H1 (cell line): Measurements from ENCODE around the gene MYO9A. TPM values are rescaled to one million over a fixed set of nuclear protein-coding genes. Genes with fewer than 3 reads are reported as not detected.
A peak's percentile ranks its signal among the peaks of the same experiment; 100 is the strongest.

Experiments used
- CTCF ChIA-PET: fragments of 300-600 bp; sonication (Branson Sonifier 250); formaldehyde crosslinking; loops from one replicate; lab custom pipeline; 2021; ENCODE audit not compliant: partially characterized antibody; lab: Charles Lee
- POLR2A ChIA-PET: fragments of 300-600 bp; sonication (Branson Sonifier 250); formaldehyde crosslinking; loops from one replicate; lab custom pipeline; 2021; ENCODE audit warnings: inconsistent platforms; ENCODE audit not compliant: partially characterized antibody; lab: Charles Lee
- DNase-seq, 2 experiments: peaks; one replicate each; pipeline versions ENCODE4 v3.0.0 to v3.0.0-alpha.2; 2010 to 2022; ENCODE audit warnings: low spot score in 2 of 2, low read depth in 1 of 2, mixed read lengths in 1 of 2
- FAIRE-seq: peaks from 2 replicates; lab custom pipeline; 2011; peaks lifted over from hg19 to GRCh38; lab: Jason Lieb, UNC
- H2AFZ ChIP-seq: 2 replicates; pipeline ENCODE4 v1.8.1; 2012; ENCODE audit warnings: low read length, inconsistent platforms
- H2AK5ac ChIP-seq: 2 replicates; pipeline ENCODE4 v1.6.1; 2013; ENCODE audit warnings: low read depth, low read length
- H2BK120ac ChIP-seq: replicated peaks from 2 replicates; pipeline ENCODE3; 2013; ENCODE audit warnings: low read depth, low read length, inconsistent platforms
- H2BK12ac ChIP-seq: 2 replicates; pipeline ENCODE4 v1.6.1; 2013; ENCODE audit warnings: low read depth, low read length
- H2BK15ac ChIP-seq: 2 replicates; pipeline ENCODE4 v1.6.1; 2013; ENCODE audit warnings: low read length
- H2BK20ac ChIP-seq: 2 replicates; pipeline ENCODE4 v1.6.1; 2013; ENCODE audit warnings: low read length
- H2BK5ac ChIP-seq: 2 replicates; pipeline ENCODE4 v1.6.1; 2013; ENCODE audit warnings: low read depth, low read length
- H3K14ac ChIP-seq: 2 replicates; pipeline ENCODE4 v1.6.1; 2013; ENCODE audit warnings: inconsistent platforms; ENCODE audit not compliant: insufficient read length
- H3K18ac ChIP-seq: 2 replicates; pipeline ENCODE4 v1.6.1; 2013; ENCODE audit warnings: low read length; ENCODE audit errors: extremely low read depth
- H3K23ac ChIP-seq: 2 replicates; pipeline ENCODE4 v1.6.1; 2013; ENCODE audit warnings: inconsistent platforms; ENCODE audit not compliant: insufficient read length
- H3K23me2 ChIP-seq: 2 replicates; pipeline ENCODE4 v1.6.1; 2013; ENCODE audit warnings: low read depth, low read length
- H3K27ac ChIP-seq: 2 replicates; pipeline ENCODE4 v1.6.1; 2011; ENCODE audit warnings: low read depth, low read length, inconsistent platforms
- H3K27me3 ChIP-seq, 4 experiments: replicated peaks in 1 of 4; 1 replicate in 1 of 4; 2 replicates in 3 of 4; pipeline versions ENCODE4 v1.6.1 to v1.8.1; 2011 to 2013; ENCODE audit warnings: low read length in 3 of 4, mild to moderate bottlenecking in 3 of 4, inconsistent platforms in 2 of 4, mixed read lengths in 2 of 4, moderate library complexity in 1 of 4; ENCODE audit not compliant: control insufficient read depth in 3 of 4, insufficient read depth in 3 of 4; ENCODE audit errors: extremely low read depth in 1 of 4
- H3K36me3 ChIP-seq, 4 experiments: 2 replicates each; pipeline versions ENCODE4 v1.6.1 to v1.8.1; 2011 to 2013; ENCODE audit warnings: mild to moderate bottlenecking in 4 of 4, low read length in 3 of 4, moderate library complexity in 2 of 4, control low read depth in 1 of 4, inconsistent platforms in 1 of 4; ENCODE audit not compliant: insufficient read depth in 4 of 4, control insufficient read depth in 2 of 4
- H3K4ac ChIP-seq: replicated peaks from 2 replicates; pipeline ENCODE3; 2013; ENCODE audit warnings: low read length, low read depth, mixed read lengths, inconsistent platforms; ENCODE audit not compliant: insufficient read length
- H3K4me1 ChIP-seq, 4 experiments: replicated peaks in 1 of 4; 1 replicate in 1 of 4; 2 replicates in 3 of 4; pipeline versions ENCODE4 v1.6.1 to v1.8.1; 2011 to 2013; ENCODE audit warnings: low read length in 3 of 4, inconsistent platforms in 2 of 4, mixed read lengths in 1 of 4; ENCODE audit not compliant: insufficient read depth in 4 of 4, control insufficient read depth in 3 of 4
- H3K4me2 ChIP-seq, 2 experiments: 2 replicates each; pipeline versions ENCODE4 v1.6.1 to v1.8.1; 2011 to 2013; ENCODE audit warnings: low read depth in 2 of 2, low read length in 2 of 2, control low read depth in 1 of 2, inconsistent platforms in 1 of 2, mild to moderate bottlenecking in 1 of 2; ENCODE audit not compliant: insufficient read depth in 1 of 2
- H3K4me3 ChIP-seq, 4 experiments: fragments of 200-600, 300-600 bp in 1 of 4; sonication (generic), shearing (Covaris generic), sonication (Bioruptor Twin) in 1 of 4; 2 replicates each; pipeline versions ENCODE4 v1.5.1 to v1.8.1; 2011 to 2016; ENCODE audit warnings: low read length in 4 of 4, low read depth in 3 of 4, control low read depth in 2 of 4, inconsistent platforms in 2 of 4, mild to moderate bottlenecking in 2 of 4, mixed read lengths in 1 of 4, moderate library complexity in 1 of 4; ENCODE audit not compliant: insufficient read depth in 2 of 4; ENCODE audit errors: extremely low read depth in 1 of 4
- H3K56ac ChIP-seq: replicated peaks from 2 replicates; pipeline ENCODE3; 2013; ENCODE audit warnings: low read depth, mild to moderate bottlenecking, mixed read lengths, low read length, inconsistent platforms; ENCODE audit not compliant: insufficient read length
- H3K79me1 ChIP-seq: 2 replicates; pipeline ENCODE4 v1.6.1; 2013; ENCODE audit warnings: low read depth, low read length, control low read depth
- H3K79me2 ChIP-seq, 2 experiments: 2 replicates each; pipeline versions ENCODE4 v1.6.1 to v1.8.1; 2012 to 2013; ENCODE audit warnings: low read length in 2 of 2, mild to moderate bottlenecking in 2 of 2, inconsistent platforms in 1 of 2; ENCODE audit not compliant: insufficient read depth in 2 of 2, control insufficient read depth in 1 of 2
- H3K9ac ChIP-seq, 4 experiments: replicated peaks in 1 of 4; 1 replicate in 1 of 4; 2 replicates in 3 of 4; pipeline versions ENCODE4 v1.6.1 to v1.8.1; 2011 to 2013; ENCODE audit warnings: low read depth in 3 of 4, low read length in 3 of 4, control low read depth in 2 of 4, mild to moderate bottlenecking in 2 of 4, moderate library complexity in 2 of 4, inconsistent platforms in 1 of 4; ENCODE audit errors: extremely low read depth in 1 of 4
- H3K9me3 ChIP-seq, 2 experiments: 2 replicates each; pipeline versions ENCODE4 v1.6.1 to v1.8.1; 2012 to 2013; ENCODE audit warnings: mild to moderate bottlenecking in 2 of 2, moderate library complexity in 2 of 2, control low read depth in 1 of 2, inconsistent platforms in 1 of 2, low read depth in 1 of 2, low read length in 1 of 2, mixed read lengths in 1 of 2; ENCODE audit not compliant: insufficient read depth in 2 of 2
- H4K20me1 ChIP-seq, 2 experiments: replicated peaks in 1 of 2; 2 replicates each; pipeline versions ENCODE3 to v1.8.1; 2011 to 2013; ENCODE audit warnings: inconsistent platforms in 2 of 2, low read length in 2 of 2, mild to moderate bottlenecking in 1 of 2; ENCODE audit not compliant: insufficient read depth in 2 of 2, control insufficient read depth in 1 of 2
- H4K5ac ChIP-seq: 2 replicates; pipeline ENCODE4 v1.6.1; 2013; ENCODE audit warnings: low read length, low read depth, mixed read lengths, inconsistent platforms; ENCODE audit not compliant: insufficient read length
- H4K8ac ChIP-seq: 2 replicates; pipeline ENCODE4 v1.8.0; 2013; ENCODE audit warnings: mild to moderate bottlenecking, moderate library complexity, low read length, inconsistent platforms; ENCODE audit not compliant: insufficient read depth; ENCODE audit errors: extremely low read depth
- H4K91ac ChIP-seq: replicated peaks from 2 replicates; pipeline ENCODE3; 2013; ENCODE audit warnings: low read length, mixed read lengths, inconsistent platforms; ENCODE audit not compliant: insufficient read length
- CTBP2 ChIP-seq: IDR thresholded peaks from 2 replicates; pipeline ENCODE4 v1.7.0; 2011; ENCODE audit warnings: borderline replicate concordance, mild to moderate bottlenecking, moderate library complexity, mixed read lengths, low read length; ENCODE audit not compliant: insufficient read depth, insufficient read length
- GTF2F1 ChIP-seq: IDR thresholded peaks from 2 replicates; pipeline ENCODE4 v1.6.1; 2012; ENCODE audit warnings: low read depth, low read length, improper control_type of control experiment, borderline replicate concordance
- KDM4A ChIP-seq: IDR thresholded peaks from one replicate; pipeline ENCODE4 v1.7.1; 2012; ENCODE audit warnings: low read depth, mild to moderate bottlenecking, moderate library complexity, low read length, inconsistent platforms; ENCODE audit not compliant: severe bottlenecking
- KDM5A ChIP-seq: fragments of 200-600 bp; IDR thresholded peaks from 2 replicates; pipeline ENCODE4 v1.7.1; 2012; ENCODE audit warnings: mild to moderate bottlenecking, low read length, inconsistent platforms, mixed read lengths
- TEAD4 ChIP-seq: IDR thresholded peaks from 2 replicates; pipeline ENCODE4 v1.6.1; 2012; ENCODE audit warnings: low read depth, low read length, inconsistent platforms, mixed read lengths
- USF2 ChIP-seq: IDR thresholded peaks from 2 replicates; pipeline ENCODE4 v1.6.1; 2011; ENCODE audit warnings: low read length, improper control_type of control experiment
- WGBS, 2 experiments: shearing (Covaris generic) in 1 of 2; methylation state at CpG; one replicate each; pipeline versions ENCODE4 v1.1.6 to v1.1.7; 2013 to 2015; ENCODE audit warnings: low lambda C conversion rate in 2 of 2, mixed read lengths in 2 of 2, inconsistent platforms in 1 of 2, low coverage in 1 of 2, missing lambda C conversion rate in 1 of 2; ENCODE audit not compliant: insufficient replicate concordance in 2 of 2, insufficient coverage in 1 of 2, insufficient read length in 1 of 2; ENCODE audit errors: extremely low coverage in 1 of 2, missing lambda C conversion rate in 1 of 2; 5-methylcytosine and 5-hydroxymethylcytosine counted together
- polyA plus RNA-seq, 7 experiments: library from polyadenylated mRNA; depleted of rRNA in 3 of 7; stranded (reverse) in 5 of 7; unstranded in 2 of 7; fragments of >200 nt in 5 of 7; fragments of 200-250 nt in 2 of 7; gene quantifications; 1 replicate in 5 of 7; 2 replicates in 1 of 7; 4 replicates in 1 of 7; pipeline versions ENCODE4 v1.2.1 to v1.2.3, GENCODE V29; 2011 to 2013; ENCODE audit warnings: missing spikeins in 2 of 7, mixed read lengths in 2 of 7
- total RNA-seq: library from RNA; stranded (reverse); fragmentation: NEBNext Ultra II Directional; extraction: Animal tissue kit (Norgen Biotek cat#: 25700); gene quantifications from 2 replicates; pipeline ENCODE4 v1.2.1, GENCODE V29; 2021

The MYO9A gene
- total and polyA plus RNA-seq, 2 of the 8 experiments (the other 6 are each of a cell fraction or from before 2014, with no cell fraction given), result 3.9 to 26.0 TPM

- H3K9me3 ChIP-seq, result no peaks in the 10 kb centered on the region
- 0 out of 2 replicates have a peak within 1 kb of the TSS, but pooled peaks have one; percentile 61 for H2BK20ac ChIP-seq
- no peak within 1 kb of the TSS for H4K5ac ChIP-seq
- 0 out of 2 replicates have a peak within 1 kb of the TSS, but pooled peaks have one; percentile 98 for H2BK15ac ChIP-seq
- no peak within 1 kb of the TSS for H3K56ac ChIP-seq
- H2BK5ac ChIP-seq, result no peak within 1 kb of the TSS
- ChIA-PET CTCF (interaction anchor here (0.6 to 2.2 kb wide), 5 partner anchors 9 to 346 kb away, joined by 3 to 6 read pairs (median 4); no protein-coding TSS in a partner anchor), POLR2A (no interaction called here)
- no peaks in the 10 kb centered on the region for H3K79me1 ChIP-seq
- no peaks in the 10 kb centered on the region for H3K27me3 ChIP-seq
- no peak within 1 kb of the TSS for H3K4me2 ChIP-seq
- no peak within 1 kb of the TSS for H3K14ac ChIP-seq
- peak within 1 kb of the TSS; percentile 19; the same call in 1 of the 2 replicates for H3K18ac ChIP-seq
- no peak within 1 kb of the TSS for H3K4me3 ChIP-seq
- 88% methylated on average over 15 of the region's 16 CpGs; no CpG with 5 or more reads in 1 of the 2 experiments for WGBS, 2 experiments
- H4K91ac ChIP-seq, result peak within 1 kb of the TSS; percentile 56
- H3K23me2 ChIP-seq, result peaks cover 4% of the 10 kb centered on the region; the same call in 1 of the 2 replicates
- TF ChIP-seq GTF2F1 (no peak), CTBP2 (no peak), TEAD4 (no peak), KDM5A (no peak), USF2 (no peak), KDM4A (no peak)
- TF ChIP-seq, all 59 proteins: peak for 0
- Histone ChIP-seq H3K79me2 (no peaks in the 10 kb centered on the region), H3K23ac (no peak within 1 kb of the TSS), H3K9ac (no peak within 1 kb of the TSS), H3K4me1 (peaks cover 8 to 29% (median 22%) of the 10 kb centered on the region in 4 experiments), H2AK5ac (no peak within 1 kb of the TSS), H4K20me1 (no peaks in the 10 kb centered on the region), H3K36me3 (no peaks in the 10 kb centered on the region), H2BK120ac (no peak within 1 kb of the TSS), H2BK12ac (peak within 1 kb of the TSS; percentile 68; the same call in 1 of the 2 replicates), H3K4ac (no peak within 1 kb of the TSS), H4K8ac (no peak within 1 kb of the TSS; the same call in 1 of the 2 replicates), H2AFZ (no peak within 1 kb of the TSS), H3K27ac (no peak within 1 kb of the TSS)
- FAIRE-seq (no peak), DNase-seq (no peak)
Observed at GRCh38 chr15:71810256-71811035, 307.5 kb downstream of the MYO9A start, which contains the start of gene NR2E3. Gene NR2E3 (plus strand): TSS chr15:71810554. CDS start chr15:71810744, 190 bp downstream.
